Ovary (tissue), 9 donors: Measurements from ENCODE around the gene AGPAT2. TPM values are rescaled to one million over a fixed set of nuclear protein-coding genes. Genes with fewer than 3 reads are reported as not detected.

Experiments used
- DNase-seq, 5 donors: peaks; one replicate each; pipeline ENCODE4 v3.0.0-alpha.2; 2019 to 2020
- H3K27ac ChIP-seq, 2 donors: fragments of 200-600 bp; one replicate each; pipeline versions ENCODE4 v1.5.1 to v1.8.0; 2019 to 2022
- H3K27me3 ChIP-seq: fragments of 200-600 bp; one replicate; pipeline ENCODE4 v1.8.0; 2022
- H3K36me3 ChIP-seq: fragments of 200-600 bp; sonication (generic); one replicate; pipeline ENCODE4 v1.5.1; 2019
- H3K4me1 ChIP-seq: one replicate; pipeline ENCODE4 v1.8.1; 2013; ENCODE audit warnings: mild to moderate bottlenecking, moderate library complexity; ENCODE audit not compliant: insufficient read depth
- H3K4me3 ChIP-seq: fragments of 200-600 bp; sonication (generic); one replicate; pipeline ENCODE4 v1.5.1; 2017
- H3K9me3 ChIP-seq, 2 donors: fragments of 200-600 bp in 1 of 2; sonication (generic) in 1 of 2; one replicate each; pipeline versions ENCODE4 v1.5.1 to v1.8.1; 2013 to 2019; ENCODE audit warnings: mild to moderate bottlenecking in 1 of 2, moderate library complexity in 1 of 2
- EP300 ChIP-seq: sonication (generic); formaldehyde crosslinking; IDR thresholded peaks from one replicate; pipeline ENCODE4 v1.6.1; 2017; ENCODE audit warnings: antibody characterized with exemption
- POLR2A ChIP-seq: fragments of 450-650 bp; IDR thresholded peaks from one replicate; pipeline ENCODE4 v1.6.1; 2017; ENCODE audit warnings: antibody characterized with exemption, mild to moderate bottlenecking, moderate library complexity
- WGBS, 3 donors: extraction: QIAGEN DNeasy Blood & Tissue Kit in 1 of 3; methylation state at CpG; one replicate each; pipeline versions ENCODE4 v1.1.5 to v1.1.7; 2013 to 2017; 5-methylcytosine and 5-hydroxymethylcytosine counted together
- intact Hi-C, 4 donors: fragments of 100-400 bp; cut with DNase I; formaldehyde crosslinking; loops; one replicate each; pipeline versions ENCODE4 v1.11.0 to v1.15.1; 2022 to 2023
- polyA plus RNA-seq, 2 donors: library from polyadenylated mRNA; stranded (reverse); fragments of 200-250 nt in 1 of 2; fragments of 350-450 nt in 1 of 2; fragmentation: Illumina TruSeq in 1 of 2; extraction: RNeasy Lipid Tissue Mini Kit (QIAGEN cat#74804) in 1 of 2; gene quantifications; one replicate each; pipeline ENCODE4 v1.2.3, GENCODE V29; 2013 to 2014
- total RNA-seq, 7 donors: library from RNA; depleted of rRNA in 2 of 7; stranded (reverse); fragments of >200 nt in 2 of 7; fragmentation: NEBNext Ultra II Directional in 3 of 7; extraction: Animal tissue kit (Norgen Biotek cat#: 25700) in 3 of 7; gene quantifications; one replicate each; pipeline versions ENCODE4 v1.1.0 to v1.2.4, GENCODE V29; 2016 to 2023
- TF ChIP-seq, protein P1 (sequence below), 3 donors: fragments of 450-650 bp in 2 of 3; fragments of 200-600 bp in 1 of 3; IDR thresholded peaks; one replicate each; pipeline versions ENCODE4 v1.5.1 to v1.8.0; 2016 to 2022; ENCODE audit warnings: antibody characterized with exemption in 3 of 3, mild to moderate bottlenecking in 1 of 3
- donor health status: DM: no; HTN: no; CAD: no; lungs with moderate emphysema.
- donor health status: DM: no; HTN: no; CAD: no.
- donor health status: Bipolar disorder and iron deficiency.
- donor health status: DM: yes; HTN: yes; CAD: no.
- donor health status: DM: no; HTN: no; CAD: no.
- donor health status: DM: yes; HTN: yes; CAD: no.

The AGPAT2 gene
- total and polyA plus RNA-seq, 9 donors, result 6.1 to 40.9 (median 23.9) TPM

DNA sequence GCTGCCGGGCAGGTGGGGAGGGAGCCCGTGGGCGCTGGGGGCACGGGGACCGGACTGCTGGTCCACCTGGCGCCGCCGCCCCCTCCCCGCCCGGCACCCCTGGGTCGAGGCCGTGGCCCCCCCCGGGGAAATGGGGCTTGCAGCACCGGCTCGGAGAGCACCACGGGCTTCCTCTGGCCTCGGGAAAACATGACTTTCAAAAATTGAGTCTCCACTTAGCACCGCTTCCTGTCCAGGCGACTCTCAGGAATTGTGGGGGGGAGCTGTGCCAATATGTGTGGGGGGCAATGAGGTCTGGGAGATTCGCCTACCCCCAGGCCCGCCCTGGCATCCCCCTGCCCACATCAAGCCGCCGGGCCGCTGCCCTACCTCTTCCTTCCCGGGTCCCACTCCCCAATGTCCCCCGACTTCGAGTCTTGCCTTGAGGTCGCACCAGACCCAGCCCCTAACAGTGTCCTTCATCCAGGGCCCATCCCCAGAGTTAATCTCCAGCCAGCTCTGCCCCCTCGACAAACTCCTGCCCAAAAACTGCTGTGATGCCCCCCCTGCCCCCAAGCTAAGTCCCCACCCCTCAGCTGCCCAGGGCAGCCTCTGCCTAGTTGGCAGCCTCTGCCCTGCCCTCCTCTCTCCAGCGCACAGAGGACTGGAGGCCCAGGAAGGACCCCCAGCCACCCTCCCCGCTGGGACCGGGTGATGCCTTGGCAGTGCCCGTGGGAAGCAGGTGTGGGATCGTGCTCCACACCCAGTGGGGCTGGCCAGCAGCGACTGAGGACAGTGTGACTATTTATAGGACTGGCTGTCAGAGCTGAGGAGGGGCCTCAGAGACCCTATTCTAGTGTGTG lies 20.7 kb downstream of the AGPAT2 start:
- DNase-seq, result no peak
- no peaks in the 10 kb centered on the region for H3K36me3 ChIP-seq
- no peak overlapping the region for H3K27ac ChIP-seq
- intact Hi-C loops, result no loop called here
- H3K9me3 ChIP-seq, result no peaks in the 10 kb centered on the region
- no peaks in the 10 kb centered on the region for H3K4me1 ChIP-seq
- 16 to 23% (median 23%) methylated on average over 28 to 35 of the region's 35 CpGs for WGBS, 3 donors
- H3K4me3 ChIP-seq, result peak overlapping the region; percentile 4
- peaks cover 3% of the 10 kb centered on the region for H3K27me3 ChIP-seq
- TF ChIP-seq POLR2A (no peak), EP300 (no peak)
- TF ChIP-seq, protein P1, sequence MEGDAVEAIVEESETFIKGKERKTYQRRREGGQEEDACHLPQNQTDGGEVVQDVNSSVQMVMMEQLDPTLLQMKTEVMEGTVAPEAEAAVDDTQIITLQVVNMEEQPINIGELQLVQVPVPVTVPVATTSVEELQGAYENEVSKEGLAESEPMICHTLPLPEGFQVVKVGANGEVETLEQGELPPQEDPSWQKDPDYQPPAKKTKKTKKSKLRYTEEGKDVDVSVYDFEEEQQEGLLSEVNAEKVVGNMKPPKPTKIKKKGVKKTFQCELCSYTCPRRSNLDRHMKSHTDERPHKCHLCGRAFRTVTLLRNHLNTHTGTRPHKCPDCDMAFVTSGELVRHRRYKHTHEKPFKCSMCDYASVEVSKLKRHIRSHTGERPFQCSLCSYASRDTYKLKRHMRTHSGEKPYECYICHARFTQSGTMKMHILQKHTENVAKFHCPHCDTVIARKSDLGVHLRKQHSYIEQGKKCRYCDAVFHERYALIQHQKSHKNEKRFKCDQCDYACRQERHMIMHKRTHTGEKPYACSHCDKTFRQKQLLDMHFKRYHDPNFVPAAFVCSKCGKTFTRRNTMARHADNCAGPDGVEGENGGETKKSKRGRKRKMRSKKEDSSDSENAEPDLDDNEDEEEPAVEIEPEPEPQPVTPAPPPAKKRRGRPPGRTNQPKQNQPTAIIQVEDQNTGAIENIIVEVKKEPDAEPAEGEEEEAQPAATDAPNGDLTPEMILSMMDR (IDR thresholded peaks at IDR 0.05), result no peak

DNA sequence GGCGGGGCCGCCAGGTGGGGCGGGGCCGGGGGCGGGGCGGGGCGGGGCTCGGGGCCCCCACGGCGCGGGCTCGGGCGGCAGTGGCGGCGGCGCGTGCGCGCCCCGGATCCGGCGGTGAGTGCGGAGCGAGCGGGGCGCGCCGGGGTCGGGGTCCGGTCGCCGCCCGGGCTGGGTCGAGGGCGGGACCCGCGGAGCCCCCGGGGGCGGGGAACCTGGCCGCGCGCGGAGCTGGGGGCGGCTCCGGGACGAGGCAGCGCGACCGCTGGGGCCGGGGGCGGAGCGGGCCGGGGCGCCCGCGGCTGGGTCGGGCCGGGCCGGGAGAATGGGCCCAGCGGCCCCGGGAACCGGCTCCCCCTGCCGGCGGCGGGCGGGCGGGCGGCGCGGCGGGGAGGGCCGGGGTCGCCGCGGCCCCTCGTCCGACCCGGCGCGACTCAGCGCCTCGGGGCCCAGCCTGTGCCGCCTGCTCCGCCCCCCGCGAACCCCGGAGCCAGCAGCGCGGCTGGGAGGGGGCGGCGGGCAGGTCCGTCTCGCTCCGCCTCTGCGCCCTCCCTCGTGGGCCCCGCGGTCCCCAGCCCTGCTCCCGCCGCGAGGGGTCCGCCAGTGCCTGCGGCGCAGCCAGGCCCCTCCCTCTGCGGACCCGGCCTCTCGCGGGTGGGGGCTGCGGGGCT lies 21.4 kb downstream of the AGPAT2 start:
- H3K9me3 ChIP-seq, result no peaks in the 10 kb centered on the region
- 0 to 1% (median 1%) methylated on average over 4 to 108 of the region's 109 CpGs for WGBS, 3 donors
- TF ChIP-seq, protein P1 (IDR thresholded peaks at IDR 0.05), result no peak
- TF ChIP-seq EP300 (no peak), POLR2A (no peak)
- H3K27ac ChIP-seq, result no peak overlapping the region
- H3K4me1 ChIP-seq, result no peaks in the 10 kb centered on the region
- H3K4me3 ChIP-seq, result peak overlapping the region; percentile 19
- peaks cover 3% of the 10 kb centered on the region for H3K27me3 ChIP-seq
- no peaks in the 10 kb centered on the region for H3K36me3 ChIP-seq
- no peak for DNase-seq
- intact Hi-C loops, result no loop called here

DNA sequence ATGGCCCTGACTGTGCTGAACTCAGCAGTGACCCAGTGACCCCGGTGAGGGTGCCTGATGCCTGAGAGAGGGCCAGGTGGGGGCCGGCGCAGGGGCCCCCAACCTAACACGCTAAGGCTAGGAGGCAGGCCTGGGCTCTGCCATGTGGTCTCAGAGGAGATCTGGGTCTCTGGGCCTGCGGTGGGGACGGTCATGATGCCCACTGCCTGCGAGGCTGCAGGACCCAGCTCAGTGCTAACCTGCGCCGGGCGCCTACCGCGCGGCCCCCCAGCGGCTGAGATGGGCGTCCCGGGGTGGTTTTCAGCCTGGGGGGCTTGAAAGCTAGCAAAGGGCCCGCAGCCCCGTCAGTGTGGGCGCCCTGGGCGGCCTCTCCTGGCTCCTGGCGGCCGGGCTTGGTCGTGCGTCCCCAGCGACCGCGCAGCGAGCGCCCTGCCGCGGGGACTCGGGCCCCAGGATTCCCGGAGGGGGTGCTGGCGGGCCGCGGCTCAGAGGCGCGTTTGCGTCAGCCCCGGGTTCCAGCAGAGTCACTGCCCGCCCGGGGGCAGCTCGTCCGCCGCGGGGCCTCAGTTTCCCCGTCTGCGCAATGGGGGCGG lies 22.1 kb downstream of the AGPAT2 start:
- intact Hi-C loops, result no loop called here
- Histone ChIP-seq H3K27ac (no peak overlapping the region), H3K36me3 (no peaks in the 10 kb centered on the region), H3K4me3 (peak overlapping the region; percentile 19), H3K27me3 (peaks cover 3% of the 10 kb centered on the region), H3K9me3 (no peaks in the 10 kb centered on the region), H3K4me1 (no peaks in the 10 kb centered on the region)
- 6 to 14% (median 8%) methylated on average over 17 to 49 of the region's 49 CpGs for WGBS, 3 donors
- TF ChIP-seq POLR2A (no peak), EP300 (no peak)
- TF ChIP-seq, protein P1 (IDR thresholded peaks at IDR 0.05), result no peak
- DNase-seq, result no peak

DNA sequence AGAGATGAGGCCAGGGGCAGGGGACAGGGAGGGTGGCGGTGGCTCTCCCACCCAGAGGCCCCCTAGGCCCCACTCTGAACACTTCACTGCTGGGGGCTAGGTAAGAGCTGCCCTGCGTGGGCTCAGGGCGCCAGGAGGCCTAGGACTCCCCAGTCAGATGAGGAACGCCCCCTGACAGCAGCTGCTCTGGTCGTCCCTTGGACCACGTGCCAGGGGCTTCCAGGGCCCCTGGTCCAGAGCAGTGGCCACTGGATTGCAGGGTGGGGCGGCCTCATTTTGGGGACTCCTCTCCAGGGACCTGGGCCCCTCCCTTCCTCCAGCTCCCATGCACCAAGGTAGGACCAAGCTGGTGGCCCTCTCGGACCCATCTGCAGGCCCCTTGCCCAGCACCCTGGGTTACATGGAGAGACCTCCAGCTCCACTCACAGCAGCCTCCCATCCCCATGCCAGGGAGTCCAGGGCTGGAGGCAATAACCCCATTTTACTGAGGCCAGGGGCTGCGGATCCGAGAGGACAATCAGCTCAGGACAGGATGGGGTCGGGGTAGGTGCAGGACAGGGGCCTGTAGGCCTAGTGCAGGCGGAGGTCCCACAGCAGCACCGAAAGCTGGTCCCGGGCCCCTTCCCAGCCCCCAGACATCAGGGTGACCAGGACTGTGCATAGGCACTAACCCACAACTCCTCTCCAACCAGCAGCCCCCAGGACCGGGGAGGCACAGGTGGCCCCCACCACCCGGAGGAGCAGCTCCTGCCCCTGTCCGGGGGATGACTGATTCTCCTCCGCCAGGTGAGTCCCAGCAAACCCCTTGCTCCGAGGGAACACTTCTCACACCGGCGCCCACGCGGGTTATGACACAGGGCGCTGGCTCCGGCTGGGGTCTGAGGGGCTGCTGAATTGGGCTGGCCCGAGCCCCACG lies 23.0 kb downstream of the AGPAT2 start:
- Histone ChIP-seq H3K4me3 (peak overlapping the region; percentile 19), H3K27ac (no peak overlapping the region), H3K27me3 (peaks cover 3% of the 10 kb centered on the region), H3K36me3 (no peaks in the 10 kb centered on the region), H3K4me1 (no peaks in the 10 kb centered on the region), H3K9me3 (no peaks in the 10 kb centered on the region)
- TF ChIP-seq POLR2A, result no peak
- intact Hi-C loops, result no loop called here
- 85 to 88% (median 88%) methylated on average over 18 to 27 of the region's 27 CpGs for WGBS, 3 donors
- DNase-seq, result no peak
